HFF-Myc (cell line): ENCODE measurements around the gene KPNA2.
"Not testable (repeated sequence)": the region's sequence is repeated elsewhere in the genome, so short reads cannot be mapped to it uniquely, and the experiment has no call there.

ENCODE experiments used
- DNase-seq: peaks from one replicate; pipeline ENCODE4 v3.0.0-alpha.2; 2011; ENCODE audit warnings: low read depth; ENCODE audit errors: extremely low read depth
- H3K4me3 ChIP-seq: replicated peaks from 2 replicates; pipeline ENCODE4 v1.5.1; 2011; ENCODE audit warnings: low read depth, mild to moderate bottlenecking, control low read depth, low read length
- CTCF ChIP-seq: IDR thresholded peaks from 2 replicates; pipeline ENCODE4 v1.5.1; 2012; ENCODE audit warnings: mild to moderate bottlenecking, low read depth, low read length, control low read depth; ENCODE audit errors: missing control alignments

KPNA2 gene

GRCh38 chr17:68021963-68022362 is 13.6 kb upstream of the KPNA2 start:
- no peak overlapping the region for H3K4me3 ChIP-seq
- no peak for TF ChIP-seq CTCF
- DNase-seq = no peak

- not testable (repeated sequence) for DNase-seq, H3K4me3 ChIP-seq
These were observed 13.0 kb upstream of the KPNA2 start for GRCh38 chr17:68022547-68022946.

GRCh38 chr17:68029512-68030215 is 5.9 kb upstream of the KPNA2 start:
- H3K4me3 ChIP-seq = no peak overlapping the region
- no peak for DNase-seq
- no peak for TF ChIP-seq CTCF

- peak; percentile 65 for DNase-seq
- no peak for TF ChIP-seq CTCF
- no peak overlapping the region for H3K4me3 ChIP-seq
These were observed 1.7 kb upstream of the KPNA2 start for GRCh38 chr17:68033636-68034451.

- H3K4me3 ChIP-seq = no peak overlapping the region
- TF ChIP-seq CTCF = no peak
- no peak for DNase-seq
These were observed 1.1 kb upstream of the KPNA2 start for GRCh38 chr17:68034452-68034776.

GRCh38 chr17:68035131-68035522 is 408 bp upstream of the KPNA2 start:
- DNase-seq = no peak
- no peak for TF ChIP-seq CTCF
- peak overlapping the region; percentile 19; the same call in 1 of the 2 replicates for H3K4me3 ChIP-seq

GRCh38 chr17:68036304-68037147 is 991 bp downstream of the KPNA2 start:
- DNase-seq = no peak
- no peak for TF ChIP-seq CTCF
- H3K4me3 ChIP-seq = peak overlapping the region; percentile 99
